22Rv1 (cell line): Measurements from ENCODE around the gene SPANXA1.
"Not testable (repeated sequence)": the region's sequence is repeated elsewhere in the genome, so short reads cannot be mapped to it uniquely, and the experiment has no call there.

ENCODE experiments used
- CTCF ChIP-seq: fragments of 450-650 bp; IDR thresholded peaks from 2 replicates; pipeline ENCODE4 v1.5.1; 2017; ENCODE audit warnings: mild to moderate bottlenecking
- ZFX ChIP-seq: fragments of 450-650 bp; IDR thresholded peaks from 2 replicates; pipeline ENCODE4 v1.6.1; 2017; ENCODE audit warnings: antibody characterized with exemption, borderline replicate concordance

- TF ChIP-seq ZFX, CTCF: not testable (repeated sequence)
These were observed 42.0 kb downstream of the SPANXA1 start for GRCh38 chrX:141542551-141542950.
